HG03575 (cell line): ENCODE results near the gene HDAC3.

Experiments
- ATAC-seq: cut with Tn5 transposase; IDR thresholded peaks from one replicate; pipeline ENCODE4 v1.9.1; 2021; ENCODE audit not compliant: unreplicated experiment, insufficient number of reproducible peaks, low FRiP score; ENCODE audit errors: extremely low read depth

Gene HDAC3

DNA sequence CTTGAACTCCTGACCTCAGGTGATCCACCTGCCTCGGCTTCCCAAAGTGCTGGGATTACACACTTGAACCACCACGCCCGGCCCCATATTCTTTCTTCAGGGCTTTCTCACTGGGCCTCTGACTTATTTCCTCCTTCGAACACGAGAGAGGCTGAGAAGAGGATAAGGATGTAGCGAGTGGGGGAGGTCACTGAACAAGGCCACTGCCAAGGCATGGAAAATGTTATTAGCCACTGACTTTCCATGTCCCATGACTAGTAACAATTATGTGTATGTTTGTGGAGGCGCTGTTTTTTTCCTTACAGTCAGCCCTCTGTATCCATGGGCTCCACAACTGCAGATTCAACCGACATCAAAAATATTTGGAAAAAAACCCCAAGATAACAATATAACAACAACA, 26.9 kb upstream of the HDAC3 start:
- no peak for ATAC-seq

DNA sequence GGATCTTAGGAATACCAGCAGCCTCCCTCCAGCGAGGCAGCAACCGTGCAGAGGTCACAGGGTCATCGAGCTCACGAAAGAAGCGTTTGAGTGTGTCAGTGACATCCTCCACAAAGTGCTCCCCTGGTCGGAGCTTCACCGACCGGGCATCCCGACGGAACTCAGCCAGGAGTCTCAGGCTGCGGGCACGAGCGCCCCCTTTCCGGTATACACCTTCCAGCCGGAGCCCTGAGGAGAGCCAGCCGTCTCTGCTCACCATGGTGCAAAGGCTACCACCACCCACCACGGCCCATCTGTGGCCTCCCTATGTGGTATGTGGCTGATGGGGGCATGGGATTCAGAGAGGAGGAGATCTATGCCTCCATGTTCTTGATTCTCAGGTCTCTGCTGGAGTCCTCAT, 25.4 kb upstream of the HDAC3 start:
- no peak for ATAC-seq

DNA sequence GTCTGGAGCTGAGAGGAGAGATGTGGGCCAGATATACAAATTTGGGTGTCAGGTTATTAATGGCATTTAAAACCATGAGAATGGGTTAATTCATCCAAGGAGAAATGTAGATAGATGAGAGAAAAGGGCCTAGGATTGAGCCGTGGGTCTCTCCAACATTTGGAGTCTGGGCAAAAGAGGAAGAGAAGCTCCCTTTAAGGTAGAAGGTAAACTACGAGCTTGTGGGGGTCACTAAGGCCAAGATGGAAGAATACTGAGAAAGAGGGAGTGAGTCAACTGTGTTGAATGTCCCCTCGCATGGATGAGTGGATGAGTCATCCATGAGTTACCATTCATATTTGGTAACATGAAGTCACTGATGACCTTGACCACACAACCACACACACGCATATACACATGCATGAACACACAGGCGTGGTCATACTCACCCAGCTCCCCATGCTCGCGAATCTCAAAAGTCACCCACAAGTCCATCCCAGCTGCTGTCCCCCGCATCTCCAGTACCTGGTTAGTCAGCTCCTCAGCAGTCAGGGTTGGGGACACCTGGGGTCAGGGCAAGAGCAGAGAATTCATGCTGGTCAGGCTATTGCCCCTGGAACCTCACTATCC, 21.4 kb upstream of the HDAC3 start:
- ATAC-seq, result no peak

DNA sequence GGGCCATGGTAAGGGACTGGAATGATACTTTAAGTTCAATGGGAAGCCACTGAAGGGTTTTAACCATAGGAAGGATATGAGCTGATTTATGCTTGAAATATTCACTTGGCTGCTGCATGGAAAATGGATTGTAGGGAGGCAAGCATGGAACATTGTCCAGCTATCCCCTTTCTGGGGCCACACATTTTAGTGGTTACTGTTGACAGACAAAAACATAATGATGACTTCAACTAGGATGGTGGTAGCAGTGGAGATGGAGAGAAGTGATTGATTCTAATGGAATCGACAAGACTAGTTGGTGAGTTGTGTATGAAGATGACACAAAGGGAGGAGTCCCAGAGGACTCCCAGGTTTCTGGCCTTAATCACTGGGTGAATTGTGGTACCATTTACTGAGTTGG, 20.8 kb upstream of the HDAC3 start:
- no peak for ATAC-seq

DNA sequence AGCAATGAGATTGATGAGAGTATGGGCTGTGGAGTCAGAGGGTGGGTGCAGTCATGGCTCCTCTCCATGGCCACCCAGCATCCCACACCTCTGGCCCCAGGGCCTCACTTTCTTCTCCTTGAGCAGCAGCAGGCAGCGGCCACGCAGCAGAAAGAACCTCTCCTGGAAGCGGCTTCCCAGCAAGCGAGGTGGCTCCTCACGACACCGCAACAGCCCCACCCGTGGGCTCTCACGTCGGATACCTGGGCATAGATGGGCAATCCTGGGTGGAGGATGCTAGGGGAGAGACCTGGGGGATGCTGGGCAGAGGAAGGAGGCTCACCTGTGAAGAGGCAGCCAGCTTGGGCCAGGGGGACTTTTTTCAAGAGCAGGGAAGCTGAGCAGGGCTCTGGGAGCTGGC, 19.7 kb upstream of the HDAC3 start:
- ATAC-seq, result no peak

DNA sequence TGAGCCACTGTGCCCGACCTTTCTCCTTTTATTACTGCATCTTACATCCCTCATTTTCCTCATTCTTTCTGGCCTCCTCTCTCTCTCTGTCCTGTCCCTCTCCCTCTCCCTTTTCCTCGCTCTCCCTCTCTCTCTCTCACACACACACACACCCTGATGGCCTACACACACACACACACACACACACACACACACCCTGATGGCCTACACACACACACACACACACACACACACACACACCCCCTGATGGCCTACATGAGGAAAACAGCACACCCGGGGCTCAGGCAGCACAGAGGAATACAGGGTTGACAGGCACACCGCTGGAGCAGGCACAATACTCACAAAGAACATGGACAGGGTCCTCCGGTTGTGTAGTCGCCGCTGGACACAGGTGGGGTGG, 18.4 kb upstream of the HDAC3 start:
- ATAC-seq, result no peak

DNA sequence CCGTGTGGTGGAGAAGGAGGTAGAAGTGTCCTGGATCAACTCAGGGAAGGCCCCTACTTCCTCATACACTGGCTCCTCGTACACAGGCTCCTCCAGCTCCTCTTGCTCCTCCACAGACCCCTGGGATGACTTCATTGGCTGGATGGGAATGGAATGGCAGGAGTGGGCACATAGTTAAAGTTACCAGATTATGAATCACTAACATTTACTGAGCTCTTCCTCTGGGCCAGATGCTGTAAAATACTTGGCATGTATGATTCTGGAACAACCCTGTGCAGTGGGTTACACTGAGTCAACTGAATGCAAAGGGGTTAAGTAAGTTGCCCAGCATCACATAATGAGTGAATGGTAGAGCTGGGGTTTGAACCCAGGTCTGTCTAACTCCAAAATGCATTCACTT, 17.6 kb upstream of the HDAC3 start:
- no peak for ATAC-seq

DNA sequence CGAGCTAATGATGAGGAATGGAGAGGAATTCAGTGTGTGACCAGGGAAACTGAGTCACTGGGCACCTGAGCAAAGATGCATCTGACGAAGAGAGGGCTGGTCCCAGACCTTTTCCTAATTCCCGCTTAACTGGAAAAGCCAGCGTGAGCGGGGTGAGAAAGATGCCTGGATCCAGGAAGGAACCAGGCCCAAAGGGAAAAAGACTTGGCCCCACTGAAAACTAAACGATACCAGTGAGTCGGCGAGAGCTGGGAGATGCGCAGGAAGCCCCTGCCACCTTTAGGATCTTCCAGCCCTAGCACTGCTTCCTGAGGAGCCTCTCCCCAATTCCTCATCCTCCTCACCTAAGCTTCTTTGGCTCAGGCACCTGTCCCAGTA, 15.1 kb upstream of the HDAC3 start:
- no peak for ATAC-seq

DNA sequence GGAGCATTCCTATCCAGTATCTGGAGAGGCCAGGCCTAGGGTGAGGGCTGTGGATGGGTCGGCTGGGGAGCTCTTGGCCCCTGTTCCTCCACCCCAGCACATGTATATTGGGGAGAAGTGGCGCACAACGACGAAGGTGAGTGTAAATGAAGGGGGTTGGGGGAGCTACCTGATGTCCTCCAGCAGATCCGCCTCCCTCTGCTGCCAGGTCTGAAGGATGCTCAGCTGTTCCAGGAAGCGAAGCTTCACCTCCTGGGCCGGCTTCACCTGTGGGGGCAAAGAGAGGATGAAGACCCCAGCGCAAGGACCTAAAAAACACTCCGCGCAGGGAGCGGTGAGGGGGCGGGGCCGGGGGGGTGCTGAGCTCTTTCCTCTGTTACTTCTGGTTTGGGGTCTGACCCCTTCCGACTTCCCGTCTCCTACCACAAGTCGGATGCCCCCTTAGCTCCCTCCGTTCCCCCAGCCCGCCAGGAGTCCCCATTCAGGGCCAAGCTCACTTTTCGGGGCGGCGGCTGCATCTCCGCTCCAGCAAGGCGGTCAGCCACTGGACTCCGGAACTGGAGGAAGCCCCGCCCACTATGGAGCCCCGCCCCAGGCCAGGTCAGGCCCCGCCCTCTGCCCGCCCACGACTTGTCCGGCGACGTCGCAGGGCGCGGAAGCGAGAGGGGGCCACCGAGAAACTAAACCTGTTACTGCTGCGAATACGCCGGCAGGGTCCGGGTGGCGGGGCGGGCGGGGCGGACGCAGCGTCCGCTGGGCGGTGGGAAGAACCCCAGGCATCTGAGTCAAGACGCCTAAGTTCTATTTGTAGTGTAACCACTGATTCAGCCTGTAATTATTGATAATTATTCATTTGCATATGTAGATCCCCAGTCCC, 14.4 kb upstream of the HDAC3 start, which contains the start of gene FCHSD1:
Gene FCHSD1, minus strand, starts transcription at position 568 of the 877 bp plus-strand sequence. Its CDS starts 50 bp downstream, at position 518.
- no peak for ATAC-seq

DNA sequence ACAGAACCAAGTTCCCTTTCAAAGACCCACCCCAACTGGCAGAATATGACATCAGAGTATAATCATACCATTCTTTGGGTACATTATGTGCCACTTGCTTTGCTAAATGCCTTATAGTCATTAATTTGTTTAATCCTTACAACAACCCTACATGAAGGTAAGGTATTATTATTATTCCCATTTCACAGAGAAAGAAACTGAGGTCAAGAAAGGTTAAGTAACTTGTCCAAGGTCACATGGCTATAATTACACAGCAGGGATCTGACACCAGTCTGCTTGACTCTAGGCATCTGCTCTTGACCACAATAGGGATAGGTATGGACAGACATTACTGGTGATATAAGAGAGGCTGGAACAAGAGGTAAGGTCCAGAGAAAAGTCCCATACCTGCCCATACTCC, 13.3 kb upstream of the HDAC3 start:
- ATAC-seq, result no peak

DNA sequence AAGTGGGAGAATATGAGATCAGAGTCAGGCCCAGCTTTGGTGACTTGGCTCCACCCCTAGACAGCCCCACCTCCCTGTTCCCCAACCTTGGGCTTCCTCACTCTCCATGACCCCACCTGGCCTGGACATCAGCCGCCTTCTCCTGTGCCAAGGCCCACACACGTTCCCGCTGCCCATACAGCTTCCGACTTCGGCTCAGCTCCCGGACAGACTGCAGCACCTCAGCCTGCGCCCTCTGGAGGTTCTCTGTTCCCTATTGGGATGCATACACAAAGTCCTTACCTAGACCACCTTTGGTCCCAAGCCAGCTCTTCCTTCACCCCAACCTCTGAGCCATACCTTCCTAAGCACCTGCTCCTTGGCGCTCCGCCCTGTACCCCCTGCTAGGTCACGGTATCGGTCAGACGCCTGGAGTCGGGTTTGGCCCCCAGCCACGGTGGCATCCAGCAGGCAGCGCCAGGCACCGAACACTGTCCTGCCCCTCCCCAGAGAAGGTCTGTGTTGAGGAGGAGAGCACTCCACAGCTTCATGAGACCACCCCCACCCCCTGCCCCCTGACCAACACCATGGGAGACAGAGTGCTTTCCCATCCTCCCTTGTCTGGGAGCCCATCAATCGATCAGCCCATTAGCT, 12.5 kb upstream of the HDAC3 start:
- no peak for ATAC-seq

DNA sequence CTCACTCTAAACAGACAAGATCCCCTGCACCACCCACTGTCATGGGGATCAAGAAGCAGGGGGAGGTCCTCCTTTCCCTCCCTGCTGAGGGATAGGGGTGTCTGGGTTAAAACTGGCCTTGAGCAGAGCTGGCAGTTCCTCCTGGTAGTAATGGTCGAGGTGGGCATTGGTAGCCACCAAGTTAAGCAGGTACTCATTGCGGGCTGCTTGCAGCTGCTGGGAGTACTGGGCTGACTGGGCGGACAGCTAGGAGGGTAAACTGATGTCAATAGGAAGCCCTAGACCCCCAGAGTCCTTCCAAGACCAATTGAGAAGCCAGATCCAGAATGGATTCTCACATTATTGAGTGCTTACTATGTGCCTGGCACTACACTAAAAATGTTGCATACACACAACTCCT, 11.2 kb upstream of the HDAC3 start:
- no peak for ATAC-seq

DNA sequence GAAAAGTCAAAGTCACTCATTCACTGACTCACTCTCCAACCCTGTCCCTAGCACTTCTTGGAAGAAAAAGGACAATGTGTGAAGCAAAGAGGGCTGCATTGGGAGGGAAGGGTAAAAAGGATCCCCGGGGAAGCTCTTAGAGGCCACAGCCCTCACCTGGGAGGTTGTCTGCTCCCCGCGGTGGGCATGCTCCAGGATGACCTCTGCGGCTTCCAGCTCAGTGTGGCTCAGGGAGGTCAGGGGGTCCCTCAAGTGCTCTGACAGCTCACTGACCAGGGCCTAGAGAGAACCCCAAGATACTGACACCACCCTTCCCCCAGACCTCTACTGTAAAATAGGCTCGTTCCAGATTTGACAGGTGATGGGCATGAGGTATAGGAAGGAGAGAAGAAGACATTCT, 10.6 kb upstream of the HDAC3 start:
- ATAC-seq, result no peak

DNA sequence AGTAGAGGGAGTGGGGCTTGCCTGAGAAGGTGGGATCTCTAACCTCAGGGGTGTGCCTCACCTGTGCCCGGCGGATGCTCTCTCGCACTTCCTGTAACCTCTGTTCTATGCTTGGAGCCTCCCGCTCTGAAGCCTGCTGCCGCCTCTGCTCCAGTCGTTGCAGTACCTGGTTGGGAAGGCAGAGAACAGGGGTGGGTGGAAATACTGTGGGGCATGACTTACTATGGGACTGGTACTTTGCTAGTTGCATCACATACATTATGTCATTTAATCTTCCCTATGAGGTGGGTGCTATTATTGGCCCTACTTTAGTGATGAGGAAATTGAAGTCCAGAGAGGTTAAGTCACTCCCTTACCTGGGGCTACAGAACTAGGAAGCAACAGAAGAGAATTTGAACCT, 9.4 kb upstream of the HDAC3 start:
- ATAC-seq, result no peak

DNA sequence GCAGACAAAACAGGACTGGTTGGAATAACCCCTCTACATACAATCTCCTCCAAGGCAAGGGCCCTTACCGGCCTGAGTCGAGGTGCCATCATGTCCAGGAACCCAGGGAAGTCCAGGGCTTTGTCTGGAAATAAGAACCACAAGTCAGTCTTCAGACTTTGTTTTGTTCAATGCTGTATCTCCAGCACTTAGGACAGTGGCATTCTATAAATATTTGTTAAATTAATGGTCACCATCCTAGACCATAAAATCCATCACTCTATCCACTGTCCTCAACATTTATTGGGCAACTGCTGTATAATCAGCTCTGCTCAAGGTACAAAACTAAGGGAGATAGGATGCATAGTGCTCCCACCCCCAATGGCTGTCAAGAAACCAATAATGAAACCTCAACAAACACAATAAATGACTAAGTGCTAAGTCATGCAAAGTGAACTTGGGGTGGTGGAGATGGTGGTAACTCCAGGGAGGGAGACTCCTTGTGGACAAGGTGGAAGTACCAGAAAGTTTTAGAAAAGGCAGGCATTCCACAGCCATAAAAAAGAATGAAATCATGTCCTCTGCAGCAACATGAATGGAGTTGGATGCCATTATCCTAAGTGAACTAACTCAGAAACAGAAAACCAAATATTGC, 5.1 kb upstream of the HDAC3 start:
- peak; percentile 55 for ATAC-seq

DNA sequence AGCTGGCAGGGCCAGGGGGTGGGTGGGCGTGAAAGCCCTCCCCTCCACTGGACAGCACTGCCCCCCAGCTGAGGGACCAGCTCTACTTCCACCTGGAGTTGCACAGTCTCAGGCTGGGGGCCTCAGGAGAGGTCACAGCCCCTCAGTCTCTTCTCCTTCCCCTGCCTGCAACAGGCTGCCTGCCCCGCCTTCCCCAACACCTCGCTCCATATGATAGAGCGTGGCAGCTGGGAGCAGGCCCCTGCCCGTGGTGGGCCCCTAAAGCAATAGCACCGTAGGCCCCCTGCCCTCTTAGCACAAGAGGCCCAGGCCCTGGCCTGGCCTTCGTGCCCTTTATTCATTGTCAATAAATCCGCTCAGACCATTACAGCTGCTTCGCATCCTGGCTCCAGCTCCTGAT, 4.0 kb upstream of the HDAC3 start:
- no peak for ATAC-seq

DNA sequence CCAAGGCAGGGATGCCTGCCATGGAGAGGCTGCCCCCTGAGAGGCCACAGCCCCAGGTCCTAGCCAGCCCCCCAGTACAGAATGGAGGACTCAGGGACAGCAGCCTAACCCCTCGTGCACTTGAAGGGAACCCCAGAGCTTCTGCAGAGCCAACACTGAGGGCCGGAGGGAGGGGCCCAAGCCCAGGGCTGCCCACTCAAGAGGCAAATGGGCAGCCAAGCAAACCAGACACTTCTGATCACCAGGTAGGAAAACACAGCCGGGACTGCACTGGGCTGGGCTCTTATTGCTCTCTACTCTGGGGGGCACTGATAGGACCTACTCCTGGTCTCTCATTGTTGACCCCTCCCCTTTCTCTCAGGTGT, 3.4 kb upstream of the HDAC3 start:
- ATAC-seq, result no peak

DNA sequence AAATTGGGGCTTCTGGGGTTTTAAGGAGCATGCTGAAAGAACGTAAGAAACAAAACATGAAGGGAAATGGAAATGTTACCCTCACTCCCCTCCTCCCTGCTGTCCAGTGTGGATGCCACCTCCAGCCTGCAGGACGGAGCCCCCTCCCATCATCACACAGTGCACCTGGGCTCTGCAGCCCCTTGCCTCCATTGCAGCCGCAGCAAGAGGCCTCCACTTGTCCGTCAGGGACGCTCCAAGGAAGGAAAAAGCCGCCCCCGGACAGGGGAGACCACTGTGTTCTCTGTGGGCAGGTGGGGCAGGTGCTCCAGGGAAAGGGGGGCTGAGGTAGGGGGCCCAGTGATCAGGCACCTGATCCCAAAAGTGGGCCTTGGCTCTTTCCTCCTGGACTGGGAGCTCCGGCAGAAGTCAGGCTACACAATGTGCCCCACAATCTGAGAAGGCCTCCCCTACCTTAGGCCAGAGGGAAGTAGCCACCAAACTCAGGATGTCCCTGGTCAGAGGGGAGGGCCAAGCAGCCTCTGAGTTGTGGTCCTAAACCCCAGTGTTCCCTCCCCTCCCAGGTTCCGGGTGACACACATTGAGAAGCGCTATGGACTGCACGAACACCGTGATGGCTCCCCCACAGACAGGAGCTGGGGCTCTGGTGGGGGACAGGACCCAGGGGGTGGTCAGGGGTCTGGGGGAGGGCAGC, 2.9 kb upstream of the HDAC3 start:
- no peak for ATAC-seq

DNA sequence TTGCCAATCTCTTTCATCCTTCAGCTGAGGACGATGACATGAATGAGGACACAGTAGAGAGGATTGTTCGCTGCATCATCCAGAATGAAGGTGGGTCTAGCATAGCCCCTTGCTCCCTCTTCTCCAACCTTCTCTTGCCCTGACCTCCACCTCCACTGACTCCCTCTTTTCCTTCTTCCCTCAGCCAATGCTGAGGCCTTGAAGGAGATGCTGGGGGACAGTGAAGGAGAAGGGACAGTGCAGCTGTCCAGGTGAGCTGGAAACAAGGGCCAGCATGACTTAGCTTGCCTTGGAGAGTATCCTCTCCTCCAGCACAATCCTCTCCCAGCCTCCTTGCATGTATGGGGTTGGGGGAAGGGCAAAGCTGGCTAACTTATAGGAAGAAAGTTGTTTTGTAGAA, 2.1 kb upstream of the HDAC3 start:
- ATAC-seq, result no peak
